GM12865 (cell line): ENCODE results near the gene DIDO1.

Experiments
- DNase-seq: peaks from one replicate; pipeline ENCODE4 v3.0.0; 2010; ENCODE audit warnings: low read depth
- H3K4me3 ChIP-seq: 2 replicates; pipeline ENCODE4 v1.5.1; 2011; ENCODE audit warnings: mild to moderate bottlenecking, low read depth, low read length, control low read depth
- CTCF ChIP-seq: IDR thresholded peaks from 2 replicates; pipeline ENCODE4 v1.5.1; 2011; ENCODE audit warnings: low read length, control low read depth, low read depth, inconsistent platforms; ENCODE audit not compliant: insufficient read depth; ENCODE audit errors: missing control alignments

DIDO1 gene

GRCh38 chr20:62933966-62934365 is 7.7 kb upstream of the DIDO1 start:
- no peak overlapping the region for H3K4me3 ChIP-seq
- TF ChIP-seq CTCF, result no peak
- DNase-seq, result no peak

- no peak for DNase-seq
- H3K4me3 ChIP-seq, result no peak overlapping the region
- no peak for TF ChIP-seq CTCF
These were observed 5.2 kb upstream of the DIDO1 start for GRCh38 chr20:62931464-62931863.

GRCh38 chr20:62929051-62929538 is 2.8 kb upstream of the DIDO1 start:
- peak; percentile 61 for DNase-seq
- no peak for TF ChIP-seq CTCF
- H3K4me3 ChIP-seq, result peak overlapping the region; percentile 61

GRCh38 chr20:62928246-62928939 is 2.1 kb upstream of the DIDO1 start:
- no peak for TF ChIP-seq CTCF
- H3K4me3 ChIP-seq, result peak overlapping the region; percentile 61

GRCh38 chr20:62927128-62927705 is 912 bp upstream of the DIDO1 start:
- no peak for TF ChIP-seq CTCF
- H3K4me3 ChIP-seq, result peak overlapping the region; percentile 90
- no peak for DNase-seq

More at GRCh38 chr20:62928246-62928939, 2.1 kb upstream of the DIDO1 start:
- DNase-seq, result peak; percentile 33

GRCh38 chr20:62925420-62926228 is 681 bp downstream of the DIDO1 start:
- no peak for TF ChIP-seq CTCF
- DNase-seq, result peak; percentile 69

More at GRCh38 chr20:62925420-62926228, 681 bp downstream of the DIDO1 start:
- H3K4me3 ChIP-seq, result peak overlapping the region; percentile 90
